Epithelial cell of proximal tubule (primary cell): Measurements from ENCODE around the gene LURAP1L. TPM values are rescaled to one million over a fixed set of nuclear protein-coding genes. Genes with fewer than 3 reads are reported as not detected.

Source experiments
- DNase-seq: peaks from one replicate; pipeline ENCODE4 v3.0.0-alpha.2; 2011; ENCODE audit warnings: low read depth
- H3K4me3 ChIP-seq: 2 replicates; pipeline ENCODE4 v1.5.1; 2011; ENCODE audit warnings: low read depth, mild to moderate bottlenecking, low read length
- CTCF ChIP-seq: conservative IDR thresholded peaks from 2 replicates; pipeline ENCODE4 v1.5.1; 2012; ENCODE audit warnings: low read depth, mild to moderate bottlenecking, low read length
- total RNA-seq: library from RNA; depleted of rRNA; stranded (reverse); fragments of >200 nt; gene quantifications from 2 replicates; pipeline ENCODE4 v1.2.3, GENCODE V29; 2015

Gene LURAP1L
- total RNA-seq, 1 donor from 2014 or later: 11.8 TPM

GRCh38 chr9:12760758-12761157 is 14.1 kb upstream of the LURAP1L start:
- H3K4me3 ChIP-seq: no peak overlapping the region
- DNase-seq: no peak
- TF ChIP-seq CTCF: no peak

DNA sequence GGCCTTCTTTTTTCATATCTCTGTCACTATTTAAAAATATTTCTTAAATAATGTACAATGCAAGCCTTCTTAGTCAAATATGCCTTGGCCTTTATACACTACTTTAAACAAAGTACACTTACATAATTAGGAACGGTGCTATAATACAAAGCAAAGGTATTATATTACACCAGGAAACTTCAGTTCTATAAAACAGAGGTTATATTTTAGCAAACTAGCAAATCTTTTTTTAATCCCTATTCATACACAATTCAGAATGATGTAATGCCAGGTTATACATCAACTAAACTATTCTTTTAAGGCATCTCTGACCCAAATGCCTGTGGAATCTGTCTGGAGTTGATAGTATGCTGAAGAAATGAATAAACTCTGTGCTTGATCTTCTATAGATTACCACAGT is 10.7 kb upstream of the LURAP1L start:
- DNase-seq: no peak
- no peak for TF ChIP-seq CTCF
- H3K4me3 ChIP-seq: no peak overlapping the region

GRCh38 chr9:12765088-12765798 is 9.6 kb upstream of the LURAP1L start:
- no peak for TF ChIP-seq CTCF
- no peak for DNase-seq
- no peak overlapping the region for H3K4me3 ChIP-seq

GRCh38 chr9:12766357-12766756 is 8.5 kb upstream of the LURAP1L start:
- H3K4me3 ChIP-seq: no peak overlapping the region
- TF ChIP-seq CTCF: no peak

DNA sequence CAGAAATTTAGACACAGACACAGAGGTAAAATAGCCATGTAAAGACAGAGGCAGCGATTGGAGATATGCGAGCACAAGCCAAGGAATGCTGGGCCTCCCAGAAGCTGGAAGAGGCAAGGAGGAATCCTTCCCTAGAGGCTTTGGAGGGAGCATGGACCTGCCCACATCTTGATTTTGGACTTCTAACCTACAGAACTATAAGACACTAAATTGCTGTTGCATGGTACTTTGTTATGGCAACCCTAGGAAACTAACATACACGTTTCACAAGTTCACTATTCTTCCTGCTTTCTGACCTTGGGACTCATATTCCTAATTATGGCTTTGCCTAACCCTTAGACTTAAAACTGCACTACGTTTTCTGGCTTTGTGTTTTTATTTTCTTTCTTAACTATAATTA is 4.6 kb upstream of the LURAP1L start:
- no peak for TF ChIP-seq CTCF
- no peak overlapping the region for H3K4me3 ChIP-seq
- no peak for DNase-seq

More at GRCh38 chr9:12766357-12766756, 8.5 kb upstream of the LURAP1L start:
- no peak for DNase-seq

DNA sequence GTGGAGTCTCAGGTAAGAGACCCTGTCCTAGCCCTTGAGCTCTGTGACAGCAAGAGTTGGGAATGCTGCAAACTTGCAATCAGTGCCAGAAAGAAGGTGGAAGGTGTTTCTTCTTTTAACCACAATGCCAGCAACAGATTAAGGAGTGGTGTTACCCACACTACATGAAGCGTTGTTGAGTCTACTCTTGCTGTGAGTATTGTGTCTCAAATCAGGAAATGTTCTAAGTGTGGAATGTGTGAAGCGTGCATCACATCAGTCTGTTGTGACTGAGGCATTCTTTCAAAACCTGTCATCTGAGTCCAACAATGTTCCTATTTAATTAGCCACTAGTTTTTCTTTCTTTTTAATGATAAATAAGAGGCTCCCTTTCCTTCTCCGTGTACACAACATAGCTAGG is 2.9 kb upstream of the LURAP1L start:
- peak; percentile 75 for DNase-seq
- no peak overlapping the region for H3K4me3 ChIP-seq
- TF ChIP-seq CTCF: no peak

DNA sequence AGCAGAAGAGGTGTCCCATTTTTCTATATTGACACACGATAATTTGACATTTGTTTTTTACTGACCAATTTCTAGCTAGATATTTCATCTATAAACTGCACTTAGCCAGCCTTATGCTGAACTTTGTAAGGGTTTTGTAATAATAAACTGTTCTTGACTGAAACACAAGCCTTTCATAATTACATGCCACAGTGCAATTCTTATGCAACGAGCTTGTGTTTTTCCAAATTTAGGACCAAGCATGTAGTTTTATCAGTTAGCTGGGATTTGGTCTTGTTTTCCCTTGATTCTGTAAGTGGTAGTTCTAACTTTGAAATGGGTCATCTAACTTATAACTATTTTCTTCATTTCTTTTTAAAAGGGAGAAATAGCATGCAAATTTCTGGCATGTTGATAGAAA is 1.3 kb upstream of the LURAP1L start:
- no peak for TF ChIP-seq CTCF
- H3K4me3 ChIP-seq: no peak overlapping the region
- DNase-seq: no peak
